GM18868 (cell line): ENCODE results near the gene RAB11FIP4.

ENCODE experiments used
- ATAC-seq: cut with Tn5 transposase; IDR thresholded peaks from one replicate; pipeline ENCODE4 v1.9.1; 2021; ENCODE audit warnings: mild to moderate bottlenecking, moderate library complexity; ENCODE audit not compliant: unreplicated experiment

The RAB11FIP4 gene

DNA sequence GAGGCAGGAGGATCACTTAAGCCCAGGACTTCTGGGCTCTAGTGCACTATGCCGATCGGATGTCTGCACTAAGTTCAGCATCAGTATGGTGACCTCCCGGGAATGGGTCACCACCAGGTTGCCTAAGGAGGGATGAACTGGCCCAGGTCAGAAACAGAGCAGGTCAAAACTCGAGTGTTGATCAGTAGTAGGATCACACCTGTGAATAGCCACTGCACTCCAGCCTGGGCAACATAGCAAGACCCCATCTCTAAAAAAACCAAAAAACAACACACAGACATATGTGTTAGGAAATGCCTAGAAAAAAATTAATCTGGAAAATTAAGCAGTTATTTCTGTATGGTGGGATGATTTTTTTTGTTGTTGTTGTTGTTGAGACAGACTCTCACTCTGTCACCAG is 127.0 kb downstream of the RAB11FIP4 start:
- no peak for ATAC-seq

GRCh38 chr17:31521632-31522283 is 130.3 kb downstream of the RAB11FIP4 start:
- ATAC-seq = no peak

DNA sequence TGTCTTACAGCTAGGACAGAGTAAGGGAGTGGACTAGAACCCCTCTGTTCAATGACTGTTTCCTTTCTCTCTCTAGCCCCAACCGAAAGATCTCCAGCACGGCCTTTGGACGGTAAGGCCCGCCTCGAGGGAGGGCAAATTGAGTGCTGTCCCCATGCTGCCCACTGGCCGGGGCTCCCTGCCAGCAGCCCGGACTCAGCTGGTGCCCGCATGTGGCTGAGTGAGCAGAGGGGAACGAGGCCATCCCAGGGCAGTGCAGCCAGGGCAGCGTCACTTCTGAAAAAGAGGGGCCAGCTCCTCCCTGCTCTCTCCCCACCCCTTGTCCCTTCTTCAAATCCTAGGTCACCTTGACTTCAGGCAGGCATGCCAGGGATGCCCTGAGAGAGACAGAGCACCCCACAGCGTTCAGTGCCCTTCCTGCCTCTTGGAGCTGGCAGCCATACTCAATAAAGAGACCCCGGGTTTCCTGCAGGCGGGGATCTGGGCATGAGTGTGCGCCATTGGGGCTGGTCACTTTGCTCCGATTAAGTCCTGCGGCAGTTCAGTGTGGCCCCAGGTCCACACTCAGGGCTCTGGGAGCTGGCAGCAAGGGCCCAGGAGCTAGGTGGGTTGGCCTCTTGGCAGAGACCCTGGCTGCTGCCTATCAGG is 130.9 kb downstream of the RAB11FIP4 start:
- ATAC-seq = no peak

- ATAC-seq = no peak
Observed at GRCh38 chr17:31522987-31523495, 131.6 kb downstream of the RAB11FIP4 start.

- ATAC-seq = no peak
Observed at GRCh38 chr17:31523862-31524730, 132.6 kb downstream of the RAB11FIP4 start.

DNA sequence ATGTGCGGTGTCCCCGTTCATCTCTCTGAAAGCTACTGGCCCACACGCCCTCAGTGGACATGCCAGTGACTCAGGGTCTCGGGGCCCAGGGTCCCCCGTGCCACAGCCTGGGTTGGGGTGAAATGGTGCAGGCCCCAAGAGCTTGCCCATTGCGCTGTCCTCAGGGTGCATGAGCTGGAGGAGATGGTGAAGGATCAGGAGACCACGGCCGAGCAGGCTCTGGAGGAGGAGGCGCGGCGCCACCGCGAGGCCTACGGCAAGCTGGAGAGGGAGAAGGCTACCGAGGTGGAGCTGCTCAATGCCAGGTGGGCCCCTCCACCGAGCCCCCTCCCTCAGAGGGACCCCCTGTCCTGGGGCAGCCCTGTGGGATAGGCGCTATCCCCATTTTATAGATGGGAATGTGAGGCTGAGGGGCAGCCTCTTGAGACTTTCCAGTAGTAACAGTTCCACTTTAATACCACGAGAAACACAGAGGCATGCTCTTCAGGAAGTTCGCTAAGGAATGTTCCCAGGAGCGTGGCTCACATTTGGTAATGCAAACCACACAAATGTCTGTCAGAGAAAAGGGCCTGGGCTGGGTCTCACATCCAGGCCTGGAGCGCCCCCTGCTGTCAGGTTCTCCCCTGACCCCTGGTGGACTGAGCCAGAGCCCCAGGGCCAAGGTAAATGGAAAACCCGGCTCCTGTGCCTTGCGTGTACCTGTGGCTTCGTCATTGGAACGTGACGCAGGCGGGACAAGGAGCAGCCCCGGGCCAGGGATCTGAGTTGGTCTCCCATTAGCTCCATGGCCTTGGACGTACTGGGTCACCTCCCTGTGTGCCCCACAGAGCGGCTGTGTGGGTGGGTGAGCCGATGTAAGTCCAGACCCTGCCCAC is 133.7 kb downstream of the RAB11FIP4 start:
- peak; percentile 45 for ATAC-seq

- ATAC-seq = peak; percentile 28
Observed at GRCh38 chr17:31525801-31526549, 134.5 kb downstream of the RAB11FIP4 start.

GRCh38 chr17:31527606-31528005 is 136.1 kb downstream of the RAB11FIP4 start:
- ATAC-seq = no peak

DNA sequence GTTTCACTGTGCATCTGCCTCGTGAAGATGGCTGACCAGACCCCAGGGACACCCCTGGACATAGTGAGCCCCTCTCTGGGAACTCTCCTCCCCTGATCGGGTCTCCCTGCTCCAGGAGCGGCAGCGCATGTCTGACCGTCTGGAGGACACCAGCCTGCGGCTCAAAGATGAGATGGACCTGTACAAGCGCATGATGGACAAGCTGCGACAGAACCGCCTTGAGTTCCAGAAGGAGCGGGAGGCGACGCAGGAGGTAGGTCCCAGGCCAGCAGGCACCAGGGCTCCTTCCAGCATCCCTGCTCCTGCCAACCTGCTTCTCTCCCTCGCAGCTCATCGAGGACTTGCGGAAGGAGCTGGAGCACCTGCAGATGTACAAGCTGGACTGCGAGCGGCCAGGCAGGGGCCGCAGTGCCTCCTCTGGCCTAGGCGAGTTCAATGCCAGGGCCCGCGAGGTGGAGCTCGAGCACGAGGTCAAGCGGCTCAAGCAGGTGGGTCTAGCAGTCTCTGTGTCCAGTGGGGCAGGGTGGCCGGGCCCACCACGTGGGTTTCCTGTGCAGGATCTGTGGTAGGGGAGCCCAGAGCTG is 136.9 kb downstream of the RAB11FIP4 start:
- no peak for ATAC-seq

DNA sequence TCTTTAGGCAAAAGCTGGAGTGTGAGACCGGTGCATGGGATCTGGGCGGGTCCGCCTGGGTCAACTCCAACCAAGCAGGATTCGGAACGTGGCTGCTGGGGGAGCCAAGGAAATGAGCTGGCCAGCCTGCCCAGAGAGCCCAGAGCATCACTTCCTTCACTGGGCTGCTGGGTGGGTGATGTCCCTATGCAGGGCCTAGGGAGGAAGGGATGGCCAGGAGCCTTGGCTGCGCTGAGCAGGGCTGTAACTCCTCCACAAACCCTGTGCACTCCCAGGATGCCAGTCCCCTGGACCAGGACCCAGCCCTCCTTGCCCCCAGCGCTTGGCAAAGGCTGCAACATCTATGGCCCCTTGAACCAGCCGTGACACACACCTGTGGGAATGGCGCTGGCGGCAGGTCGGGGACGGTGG is 138.4 kb downstream of the RAB11FIP4 start:
- no peak for ATAC-seq

GRCh38 chr17:31530391-31530985 is 139.0 kb downstream of the RAB11FIP4 start:
- ATAC-seq = no peak

DNA sequence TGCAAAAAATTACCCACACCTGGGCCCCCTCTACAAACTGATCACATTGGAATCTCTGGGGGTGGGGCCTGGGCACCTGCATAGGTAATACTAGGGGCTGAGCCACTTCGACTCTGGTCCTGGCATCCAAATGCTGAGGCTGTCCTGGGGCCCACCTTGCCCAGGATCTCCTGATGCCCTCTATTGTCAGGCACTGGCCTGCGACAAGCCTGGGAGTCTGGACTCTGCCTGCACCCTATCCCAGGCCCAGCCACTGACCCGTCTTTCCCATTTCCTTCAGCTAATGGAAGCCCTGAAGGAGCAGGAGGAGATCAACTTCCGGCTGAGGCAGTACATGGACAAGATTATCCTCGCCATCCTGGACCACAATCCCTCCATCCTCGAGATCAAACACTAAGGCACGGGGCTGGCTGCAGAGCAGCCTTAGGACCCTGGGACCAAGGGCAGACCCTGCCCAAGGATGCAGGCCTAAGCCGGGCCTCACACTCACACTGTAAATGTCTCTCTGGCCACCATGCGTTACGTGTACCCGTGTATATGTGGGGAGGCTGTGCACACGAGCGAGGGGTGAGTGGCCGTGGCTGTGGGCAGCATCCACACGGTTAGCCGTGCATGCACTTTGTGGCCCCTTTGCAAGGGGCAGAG is 140.0 kb downstream of the RAB11FIP4 start:
- ATAC-seq = no peak

GRCh38 chr17:31532081-31532480 is 140.6 kb downstream of the RAB11FIP4 start:
- no peak for ATAC-seq

GRCh38 chr17:31532526-31532925 is 141.1 kb downstream of the RAB11FIP4 start:
- no peak for ATAC-seq

- ATAC-seq = no peak
Observed at GRCh38 chr17:31533546-31534155, 142.2 kb downstream of the RAB11FIP4 start.

DNA sequence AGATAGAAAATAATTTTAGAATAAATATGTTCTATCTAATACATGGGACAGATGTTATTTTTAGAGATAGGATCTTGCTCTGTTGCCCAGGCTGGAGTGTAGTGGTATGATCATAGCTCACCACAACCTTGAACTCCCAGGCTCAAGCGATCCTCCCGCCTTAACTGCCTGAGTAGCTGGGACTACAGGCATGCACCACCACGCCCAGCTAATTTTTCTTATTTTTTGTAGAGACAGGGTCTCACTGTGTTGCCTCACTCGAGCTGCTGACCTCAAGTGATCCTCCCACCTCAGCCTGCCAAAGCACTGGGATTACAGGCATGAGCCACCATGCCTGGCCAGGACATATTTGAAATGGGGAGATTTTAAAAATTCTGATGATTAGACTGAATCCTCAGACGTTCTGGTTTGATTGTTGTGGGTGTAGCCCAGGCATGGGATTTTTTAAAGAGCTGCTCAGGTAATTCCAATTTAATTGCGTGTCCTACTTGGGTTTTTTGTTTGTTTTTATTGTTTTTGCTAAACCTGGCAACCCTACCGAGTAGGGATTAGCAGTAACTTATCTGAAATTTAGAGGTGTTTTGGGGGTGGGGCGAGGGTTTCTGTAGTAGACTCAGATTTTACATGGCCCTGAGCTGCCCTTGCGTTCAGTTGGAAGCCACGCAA is 142.9 kb downstream of the RAB11FIP4 start:
- no peak for ATAC-seq

DNA sequence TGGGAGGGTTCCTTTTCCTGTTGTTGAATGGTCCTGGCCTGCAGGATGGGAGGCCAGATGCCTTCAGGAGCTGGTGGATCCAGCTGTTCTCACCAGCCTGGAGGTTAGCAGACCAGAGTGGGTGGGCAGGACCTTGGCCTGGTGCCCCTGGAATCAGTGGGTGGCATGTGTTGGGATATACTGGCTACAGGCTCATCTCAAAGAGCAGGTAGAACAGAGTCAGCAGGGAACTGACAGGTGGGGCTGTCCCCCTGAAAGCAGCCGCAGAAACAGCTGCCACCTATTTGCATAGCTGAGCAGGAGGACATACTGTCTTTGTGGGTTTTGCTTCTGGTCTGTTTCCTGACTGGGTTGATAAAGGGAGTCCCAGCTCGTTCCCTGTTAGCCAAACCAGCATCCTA is 144.1 kb downstream of the RAB11FIP4 start:
- peak; percentile 79 for ATAC-seq

DNA sequence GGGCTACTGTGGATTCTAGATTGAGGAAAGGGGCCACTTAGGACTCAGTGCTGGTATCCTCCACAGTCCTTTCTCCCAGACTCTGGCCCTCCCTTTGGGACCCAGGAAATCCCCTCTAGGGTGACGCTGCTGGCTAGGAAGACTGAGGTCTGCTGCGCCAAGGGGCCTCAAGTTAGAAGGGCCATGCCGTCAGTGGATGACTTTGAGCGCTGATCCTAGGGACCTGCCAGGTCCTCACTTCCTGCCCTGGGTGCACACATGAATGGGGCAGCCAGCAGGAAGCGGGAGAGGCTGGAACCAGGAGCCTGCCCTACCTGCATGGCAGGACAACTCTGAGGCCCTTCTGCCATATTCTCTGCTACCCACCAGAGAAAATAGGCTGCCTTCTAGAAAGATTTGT is 145.0 kb downstream of the RAB11FIP4 start:
- no peak for ATAC-seq
